SK-N-MC (cell line): ENCODE data around the gene SEC24C.

Experiments
- EZH2 ChIP-seq: fragments of 200-600 bp; sonication (generic); IDR thresholded peaks from one replicate; pipeline ENCODE4 v1.6.1; 2017; ENCODE audit warnings: antibody characterized with exemption
- POLR2AphosphoS5 ChIP-seq: IDR thresholded peaks from 2 replicates; pipeline ENCODE4 v1.6.1; 2012; ENCODE audit warnings: mild to moderate bottlenecking, low read depth, low read length, borderline replicate concordance

DNA sequence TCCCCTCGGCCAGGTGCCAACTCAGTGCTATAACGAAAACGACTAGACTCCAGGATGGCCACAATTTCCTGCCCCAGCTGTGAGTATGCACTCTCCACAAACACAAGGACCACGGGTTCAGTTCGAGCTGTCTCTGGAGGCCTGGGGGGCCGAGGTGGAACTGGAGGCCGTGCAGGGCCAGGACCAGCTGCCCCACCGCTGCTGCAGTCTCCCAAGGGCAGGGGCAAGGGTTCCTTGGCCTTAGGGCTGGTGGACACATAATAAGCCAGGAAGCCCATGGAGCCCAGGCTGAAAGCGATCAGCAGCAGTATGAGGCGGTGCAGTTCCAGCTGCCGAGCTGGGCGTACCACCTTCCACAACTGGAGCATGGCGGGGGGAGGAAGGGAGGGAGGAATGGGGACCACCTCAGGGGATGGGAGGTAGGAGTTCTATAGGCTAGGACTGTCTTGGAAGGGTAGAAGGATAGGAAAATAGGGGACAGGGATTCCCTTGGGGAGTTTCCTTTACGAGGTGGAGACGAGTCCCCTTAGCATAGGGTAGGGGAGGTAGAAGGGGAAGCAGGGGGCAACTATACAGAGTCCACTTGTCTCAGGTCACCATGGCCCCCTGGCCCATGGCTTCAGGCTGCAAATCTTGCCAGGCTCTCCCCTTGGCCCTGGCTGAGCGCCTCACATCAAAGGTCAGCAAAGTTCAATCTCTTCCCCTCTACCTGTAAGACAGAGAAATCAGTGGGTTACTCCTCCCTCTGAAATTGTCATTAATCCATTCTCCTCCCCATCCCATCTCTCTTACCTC, 64.0 kb downstream of the SEC24C start:
- no peak for TF ChIP-seq EZH2
- no peak for TF ChIP-seq POLR2AphosphoS5
